Loucy (cell line): ENCODE measurements around the gene GMPR2.

Source experiments
- H2AFZ ChIP-seq: fragments of 200-600 bp; sonication (generic); 2 replicates; pipeline ENCODE4 v1.6.0; 2016; ENCODE audit warnings: antibody characterized with exemption, mild to moderate bottlenecking, low read length, moderate library complexity
- H3F3A ChIP-seq: fragments of 200-600 bp; 2 replicates; pipeline ENCODE4 v1.6.0; 2016; ENCODE audit warnings: antibody characterized with exemption, low read depth, mild to moderate bottlenecking
- H3K27me3 ChIP-seq: fragments of 200-600 bp; sonication (generic); 2 replicates; pipeline ENCODE4 v1.6.1; 2014; ENCODE audit warnings: low read length, mild to moderate bottlenecking; ENCODE audit not compliant: insufficient read depth, poor library complexity, severe bottlenecking
- H3K36me3 ChIP-seq: fragments of 200-600 bp; sonication (generic); 2 replicates; pipeline ENCODE4 v1.6.1; 2016; ENCODE audit warnings: low read length; ENCODE audit not compliant: insufficient read depth
- H3K4me1 ChIP-seq: fragments of 200-600 bp; sonication (generic); 2 replicates; pipeline ENCODE4 v1.5.1; 2014; ENCODE audit warnings: low read length, mild to moderate bottlenecking; ENCODE audit not compliant: insufficient read depth, poor library complexity, severe bottlenecking
- H3K4me2 ChIP-seq: fragments of 200-600 bp; sonication (generic); 2 replicates; pipeline ENCODE4 v1.6.0; 2014; ENCODE audit warnings: antibody characterized with exemption, low read length, low read depth, mild to moderate bottlenecking; ENCODE audit not compliant: poor library complexity, severe bottlenecking
- H3K4me3 ChIP-seq: fragments of 200-600 bp; sonication (generic); 2 replicates; pipeline ENCODE4 v1.5.1; 2014; ENCODE audit warnings: low read length, mild to moderate bottlenecking, mixed read lengths; ENCODE audit not compliant: poor library complexity, severe bottlenecking
- H3K79me2 ChIP-seq: fragments of 200-600 bp; sonication (generic); 2 replicates; pipeline ENCODE4 v1.6.1; 2014; ENCODE audit warnings: low read length; ENCODE audit not compliant: insufficient read depth
- H3K9ac ChIP-seq: fragments of 200-600 bp; sonication (generic); 2 replicates; pipeline ENCODE4 v1.6.0; 2014; ENCODE audit warnings: mild to moderate bottlenecking, low read depth, low read length, moderate library complexity; ENCODE audit not compliant: poor library complexity, severe bottlenecking
- H3K9me2 ChIP-seq: fragments of 200-600 bp; sonication (generic); replicated peaks from 2 replicates; pipeline ENCODE4 v1.6.1; 2016; ENCODE audit warnings: low read depth, low read length, mixed read lengths
- H3K9me3 ChIP-seq: fragments of 200-600 bp; sonication (generic); 2 replicates; pipeline ENCODE4 v1.6.1; 2014; ENCODE audit warnings: mild to moderate bottlenecking, antibody characterized with exemption, low read length, low read depth; ENCODE audit not compliant: insufficient read depth
- H4K20me1 ChIP-seq: fragments of 200-600 bp; sonication (generic); 2 replicates; pipeline ENCODE4 v1.6.0; 2014; ENCODE audit warnings: antibody characterized with exemption, low read length, mild to moderate bottlenecking; ENCODE audit not compliant: insufficient read depth, poor library complexity, severe bottlenecking
- EZH2phosphoT487 ChIP-seq: fragments of 200-600 bp; IDR thresholded peaks from 2 replicates; pipeline ENCODE4 v1.6.1; 2018; ENCODE audit warnings: antibody characterized with exemption, mild to moderate bottlenecking, moderate library complexity, borderline replicate concordance
- TF ChIP-seq, protein P1 (sequence below): fragments of 200-600 bp; sonication (generic); conservative IDR thresholded peaks from 2 replicates; pipeline ENCODE4 v1.5.1; 2014; ENCODE audit warnings: mild to moderate bottlenecking, antibody characterized with exemption, low read length

Gene GMPR2

DNA sequence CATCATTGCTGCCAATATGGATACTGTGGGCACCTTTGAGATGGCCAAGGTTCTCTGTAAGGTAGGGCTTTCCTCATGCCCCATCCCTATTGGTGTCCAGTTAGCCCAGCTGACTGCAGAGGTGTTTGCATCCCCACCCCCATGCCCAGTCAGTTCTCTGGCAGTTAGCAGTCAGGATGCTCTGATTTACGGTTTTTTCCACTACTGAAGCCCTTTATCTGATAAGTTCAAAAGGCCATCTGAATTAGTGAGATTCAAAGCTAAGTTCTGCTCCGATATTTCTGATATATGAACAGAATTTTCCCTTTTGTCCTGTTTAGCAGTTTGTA lies 773 bp downstream of the GMPR2 start:
- H3K4me1 ChIP-seq = peaks cover 39% of the 10 kb centered on the region
- H3K9me2 ChIP-seq = no peaks in the 10 kb centered on the region
- H3K9me3 ChIP-seq = no peaks in the 10 kb centered on the region
- H3K79me2 ChIP-seq = peaks cover 66% of the 10 kb centered on the region
- no peaks in the 10 kb centered on the region for H4K20me1 ChIP-seq
- H3F3A ChIP-seq = no peaks in the 10 kb centered on the region
- no peak for TF ChIP-seq EZH2phosphoT487
- H3K9ac ChIP-seq = peak overlapping the region; percentile 89
- no peaks in the 10 kb centered on the region for H3K27me3 ChIP-seq
- peak overlapping the region; percentile 93 for H3K4me3 ChIP-seq
- peaks cover 27% of the 10 kb centered on the region; the same call in 1 of the 2 replicates for H3K36me3 ChIP-seq
- peak overlapping the region; percentile 98 for H3K4me2 ChIP-seq
- H2AFZ ChIP-seq = no peak overlapping the region

GRCh38 chr14:24234095-24235005 lies 1.6 kb downstream of the GMPR2 start:
- H3K36me3 ChIP-seq = peaks cover 35% of the 10 kb centered on the region; the same call in 1 of the 2 replicates
- peaks cover 70% of the 10 kb centered on the region for H3K79me2 ChIP-seq
- no peaks in the 10 kb centered on the region for H4K20me1 ChIP-seq
- H3K4me1 ChIP-seq = peaks cover 41% of the 10 kb centered on the region
- H3F3A ChIP-seq = no peaks in the 10 kb centered on the region
- peak overlapping the region; percentile 89 for H3K9ac ChIP-seq
- no peaks in the 10 kb centered on the region for H3K9me2 ChIP-seq
- H3K9me3 ChIP-seq = no peaks in the 10 kb centered on the region
- TF ChIP-seq EZH2phosphoT487 = no peak
- TF ChIP-seq, protein P1, sequence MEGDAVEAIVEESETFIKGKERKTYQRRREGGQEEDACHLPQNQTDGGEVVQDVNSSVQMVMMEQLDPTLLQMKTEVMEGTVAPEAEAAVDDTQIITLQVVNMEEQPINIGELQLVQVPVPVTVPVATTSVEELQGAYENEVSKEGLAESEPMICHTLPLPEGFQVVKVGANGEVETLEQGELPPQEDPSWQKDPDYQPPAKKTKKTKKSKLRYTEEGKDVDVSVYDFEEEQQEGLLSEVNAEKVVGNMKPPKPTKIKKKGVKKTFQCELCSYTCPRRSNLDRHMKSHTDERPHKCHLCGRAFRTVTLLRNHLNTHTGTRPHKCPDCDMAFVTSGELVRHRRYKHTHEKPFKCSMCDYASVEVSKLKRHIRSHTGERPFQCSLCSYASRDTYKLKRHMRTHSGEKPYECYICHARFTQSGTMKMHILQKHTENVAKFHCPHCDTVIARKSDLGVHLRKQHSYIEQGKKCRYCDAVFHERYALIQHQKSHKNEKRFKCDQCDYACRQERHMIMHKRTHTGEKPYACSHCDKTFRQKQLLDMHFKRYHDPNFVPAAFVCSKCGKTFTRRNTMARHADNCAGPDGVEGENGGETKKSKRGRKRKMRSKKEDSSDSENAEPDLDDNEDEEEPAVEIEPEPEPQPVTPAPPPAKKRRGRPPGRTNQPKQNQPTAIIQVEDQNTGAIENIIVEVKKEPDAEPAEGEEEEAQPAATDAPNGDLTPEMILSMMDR = no peak
- peak overlapping the region; percentile 98 for H3K4me2 ChIP-seq
- no peaks in the 10 kb centered on the region for H3K27me3 ChIP-seq
- H2AFZ ChIP-seq = no peak overlapping the region
- H3K4me3 ChIP-seq = peak overlapping the region; percentile 93

DNA sequence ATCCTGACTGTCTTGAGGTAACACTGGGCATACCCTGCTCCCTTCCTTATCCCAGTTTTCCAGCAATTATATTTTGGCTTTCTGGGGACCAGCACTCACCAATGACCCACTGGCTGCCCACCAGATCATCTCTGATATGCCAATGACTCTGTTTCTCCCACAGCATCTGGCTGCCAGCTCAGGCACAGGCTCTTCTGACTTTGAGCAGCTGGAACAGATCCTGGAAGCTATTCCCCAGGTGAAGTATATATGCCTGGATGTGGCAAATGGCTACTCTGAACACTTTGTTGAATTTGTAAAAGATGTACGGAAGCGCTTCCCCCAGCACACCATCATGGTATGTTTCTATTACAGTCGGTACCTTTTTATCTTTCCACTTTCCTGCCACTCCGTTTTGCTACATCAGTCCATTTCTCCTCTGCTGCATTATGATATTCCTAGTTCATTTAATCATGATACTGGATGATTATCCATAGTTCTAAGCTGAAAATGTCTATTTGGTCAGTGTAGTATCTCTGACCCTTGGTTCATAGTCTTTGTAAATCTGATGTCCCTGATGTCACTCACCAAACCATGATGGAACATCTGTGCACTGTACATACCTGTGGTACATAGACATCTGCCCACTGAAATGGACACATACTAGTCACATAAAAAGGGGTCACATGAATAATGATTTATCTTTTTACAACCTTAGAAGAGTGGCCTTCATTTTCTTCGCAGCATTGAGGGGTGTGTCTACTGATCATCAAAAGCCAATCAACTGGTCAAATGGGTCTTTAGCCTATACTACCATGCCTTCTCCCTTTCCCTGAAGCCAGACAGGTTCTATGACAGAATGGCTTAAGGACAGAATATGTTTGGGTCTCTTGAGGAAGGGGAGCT lies 3.3 kb downstream of the GMPR2 start:
- Histone ChIP-seq H3K27me3 (no peaks in the 10 kb centered on the region), H4K20me1 (peaks cover 10% of the 10 kb centered on the region), H3K9ac (peak overlapping the region; percentile 89), H3K79me2 (peaks cover 74% of the 10 kb centered on the region), H3K4me3 (no peak overlapping the region), H2AFZ (no peak overlapping the region), H3K9me3 (no peaks in the 10 kb centered on the region), H3F3A (no peaks in the 10 kb centered on the region), H3K9me2 (no peaks in the 10 kb centered on the region), H3K4me2 (peak overlapping the region; percentile 98), H3K4me1 (peaks cover 56% of the 10 kb centered on the region), H3K36me3 (peaks cover 49% of the 10 kb centered on the region; the same call in 1 of the 2 replicates)
- TF ChIP-seq, protein P1 = no peak
